Fibroblast of upper back skin (primary cell): ENCODE measurements around the gene FREM1.

Experiments used
- DNase-seq: peaks from one replicate; pipeline ENCODE4 v3.0.0-alpha.2; 2013

The FREM1 gene

GRCh38 chr9:14752871-14753270 is 157.4 kb downstream of the FREM1 start:
- DNase-seq = no peak

- no peak for DNase-seq
These were observed 158.0 kb downstream of the FREM1 start for GRCh38 chr9:14752271-14752670.

- no peak for DNase-seq
These were observed 159.4 kb downstream of the FREM1 start for GRCh38 chr9:14750821-14751220.

DNA sequence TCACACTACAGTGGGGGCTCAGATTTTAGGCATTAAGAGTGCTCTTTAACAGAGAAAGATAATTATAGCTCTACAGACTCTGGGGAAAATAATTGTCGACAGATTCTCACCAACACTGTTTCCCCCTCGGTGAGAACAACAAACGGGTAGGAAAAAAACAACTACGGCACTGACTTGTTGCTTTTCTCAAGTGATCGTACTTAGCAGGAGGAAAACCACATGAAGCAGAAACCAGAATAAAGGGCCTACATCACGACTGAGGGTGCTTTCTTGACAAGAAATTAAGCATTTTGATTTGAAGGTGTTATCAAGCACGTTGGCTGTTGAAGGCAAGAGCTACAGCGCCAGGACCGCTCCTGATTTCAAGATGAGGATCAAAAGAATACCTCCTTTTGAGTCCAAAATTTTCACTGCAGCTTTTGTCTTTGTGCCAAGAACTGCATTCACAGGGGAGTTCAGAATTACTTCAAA is 160.5 kb downstream of the FREM1 start:
- DNase-seq = no peak

GRCh38 chr9:14748373-14748772 is 161.9 kb downstream of the FREM1 start:
- no peak for DNase-seq

GRCh38 chr9:14747111-14747510 is 163.1 kb downstream of the FREM1 start:
- DNase-seq = no peak

- DNase-seq = no peak
These were observed 163.6 kb downstream of the FREM1 start for GRCh38 chr9:14746626-14747025.

- DNase-seq = no peak
These were observed 165.5 kb downstream of the FREM1 start for GRCh38 chr9:14744768-14745167.

DNA sequence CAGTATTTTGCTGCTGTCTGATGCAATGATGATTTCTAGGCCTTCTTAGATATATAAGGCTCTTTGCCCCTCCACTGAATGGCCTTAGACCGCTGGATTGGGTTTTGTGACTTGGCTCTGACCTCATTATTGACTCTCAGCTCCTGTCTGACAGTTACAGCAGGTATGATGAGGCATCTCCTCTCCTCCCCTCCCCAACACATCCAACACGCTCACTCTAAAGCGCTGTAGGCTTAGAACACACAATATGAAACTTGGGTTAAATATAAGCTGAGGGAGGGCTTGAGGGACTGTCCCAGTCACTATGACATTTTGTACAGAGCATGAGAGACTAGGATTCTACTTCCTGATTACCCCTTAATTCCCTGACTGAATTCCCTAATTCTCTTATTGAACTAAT is 168.9 kb downstream of the FREM1 start:
- DNase-seq = no peak

- DNase-seq = no peak
These were observed 177.1 kb downstream of the FREM1 start for GRCh38 chr9:14733133-14733532.

- no peak for DNase-seq
These were observed 178.8 kb downstream of the FREM1 start for GRCh38 chr9:14731294-14731981.

- DNase-seq = peak; percentile 29
These were observed 179.7 kb downstream of the FREM1 start for GRCh38 chr9:14730461-14730898.

DNA sequence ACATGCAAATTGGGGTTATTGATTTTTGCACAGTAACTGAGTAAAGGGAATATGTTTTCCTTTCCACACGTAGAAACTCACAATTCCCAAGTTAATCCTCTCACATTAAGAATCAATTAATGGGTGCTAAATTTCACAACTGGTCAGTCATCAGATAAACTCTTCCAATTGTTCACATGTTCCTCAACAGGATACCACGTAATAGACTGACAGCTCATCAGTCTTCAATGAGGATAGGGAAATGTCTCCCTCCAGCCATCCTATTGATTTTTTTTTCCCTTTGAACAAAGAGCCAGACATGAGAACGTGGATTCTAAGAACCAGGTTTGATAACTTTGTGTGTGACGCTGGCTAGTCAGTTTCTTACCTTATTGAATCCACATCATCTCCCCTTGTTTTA is 186.9 kb downstream of the FREM1 start:
- DNase-seq = no peak

DNA sequence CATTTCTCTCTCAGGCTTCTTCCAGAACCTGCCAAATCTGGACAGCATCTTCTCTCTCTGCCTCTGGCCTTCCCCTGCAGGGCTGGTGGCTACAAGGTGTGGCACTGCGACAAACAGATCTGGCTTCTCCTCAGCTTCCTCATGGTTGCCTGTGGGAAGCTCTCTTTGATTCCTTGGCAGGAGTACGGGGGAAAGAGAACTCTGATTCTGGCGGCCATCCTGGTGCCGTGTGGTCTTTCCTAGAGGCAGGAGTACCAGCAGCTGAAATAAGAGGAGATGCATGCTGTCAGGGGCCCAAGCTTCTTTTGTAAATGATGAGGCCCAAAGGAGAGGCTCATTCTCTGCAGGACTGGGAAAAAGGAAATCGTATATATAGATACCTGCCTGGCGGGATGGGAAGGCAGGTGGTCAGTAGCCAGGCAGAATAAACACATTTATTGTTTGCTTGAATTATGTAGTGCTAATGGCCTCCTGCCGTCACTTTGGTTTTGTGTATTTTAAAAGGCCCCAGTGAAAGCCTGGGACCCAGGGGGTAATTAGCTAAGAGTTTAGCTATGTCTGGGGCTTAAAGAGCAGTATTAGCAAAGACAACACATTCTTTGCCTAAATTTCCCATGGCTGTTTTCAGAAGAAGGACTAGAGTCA is 187.7 kb downstream of the FREM1 start, which contains the start of gene CER1:
Gene CER1 (minus strand): TSS at position 343 of the 645 bp plus-strand sequence. CDS start 61 bp downstream, at position 282.
- no peak for DNase-seq

DNA sequence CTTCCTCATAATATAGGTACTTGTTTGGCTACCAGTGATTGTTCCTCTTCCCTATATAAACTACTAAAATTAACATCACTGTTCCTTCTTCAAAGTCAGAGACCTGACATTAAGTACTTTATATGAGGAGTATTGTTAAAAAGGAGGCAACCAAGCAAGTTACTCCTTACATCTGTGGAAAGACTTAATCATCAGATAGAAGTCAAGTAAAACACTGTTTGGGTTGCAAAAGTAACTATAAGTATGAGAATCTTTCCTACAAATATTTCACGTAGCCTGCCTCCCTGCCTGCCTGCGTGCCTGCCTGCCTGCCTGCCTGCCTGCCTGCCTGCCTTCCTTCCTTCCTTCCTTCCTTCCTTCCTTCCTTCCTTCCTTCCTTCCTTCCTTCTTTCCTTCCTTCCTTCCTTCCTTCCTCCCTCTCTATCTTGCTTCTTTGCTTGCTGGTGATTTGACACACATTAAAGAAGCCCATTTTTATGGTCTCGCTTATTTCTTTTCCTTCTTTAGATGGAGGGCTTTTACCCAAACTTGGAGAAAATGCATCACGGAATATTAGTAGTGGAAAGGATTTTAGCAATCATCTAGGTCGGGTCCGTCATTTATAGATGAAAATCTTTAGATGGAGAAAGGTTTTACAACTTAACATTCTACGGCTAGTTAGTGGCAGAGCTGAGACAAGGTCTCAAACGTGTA is 190.9 kb downstream of the FREM1 start:
- no peak for DNase-seq

- DNase-seq = peak; percentile 79
These were observed 195.1 kb downstream of the FREM1 start for GRCh38 chr9:14715102-14715501.

DNA sequence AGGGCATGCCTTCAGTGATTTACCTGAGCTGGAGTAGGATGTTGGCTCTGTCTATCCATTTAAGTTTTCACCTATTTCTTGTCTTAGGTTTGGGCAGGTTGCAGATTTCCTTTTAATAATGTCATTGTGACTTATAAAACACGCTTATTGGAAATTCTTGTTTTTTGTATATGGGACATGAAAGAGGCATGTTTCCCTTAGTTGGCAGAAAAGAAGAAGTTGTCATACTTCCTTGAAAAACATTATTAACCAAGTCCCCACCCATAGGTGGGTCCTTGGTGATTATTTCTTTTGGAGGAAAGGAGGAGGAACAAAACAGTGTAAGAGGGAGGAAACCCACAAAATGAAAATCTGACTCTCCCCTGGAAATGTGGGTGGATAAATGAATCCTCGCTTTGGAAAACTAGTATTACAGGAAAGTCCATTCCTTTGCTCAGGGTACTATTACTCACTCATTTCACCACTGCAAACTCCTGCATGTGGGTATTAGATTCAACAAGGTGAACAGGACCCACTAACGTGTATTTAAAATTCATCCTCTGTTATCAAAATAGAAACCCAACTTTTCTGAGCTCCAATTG is 197.0 kb downstream of the FREM1 start:
- no peak for DNase-seq

- peak; percentile 89 for DNase-seq
These were observed 199.4 kb downstream of the FREM1 start for GRCh38 chr9:14710804-14711203.

GRCh38 chr9:14706530-14707140 is 203.6 kb downstream of the FREM1 start:
- no peak for DNase-seq

- no peak for DNase-seq
These were observed 205.1 kb downstream of the FREM1 start for GRCh38 chr9:14705079-14705478.

GRCh38 chr9:14704281-14704680 is 205.9 kb downstream of the FREM1 start:
- no peak for DNase-seq

GRCh38 chr9:14702200-14702720 is 208.0 kb downstream of the FREM1 start:
- DNase-seq = no peak
